ENCODE measurements around the gene ASS1.

ASS1 gene

GRCh38 chr9:130482463-130482862 lies 37.7 kb downstream of the ASS1 start:
- H3K27ac ChIP-seq (ENCODE audit: low read depth, low read length): no peak overlapping the region
- no peaks in the 10 kb centered on the region for H3K9me3 ChIP-seq (ENCODE audit: insufficient read depth, low read length)
- no peaks in the 10 kb centered on the region for H3K79me2 ChIP-seq (ENCODE audit: insufficient read depth, low read length)
- no peak overlapping the region for H3K9ac ChIP-seq (ENCODE audit: low read length)
- H3K4me2 ChIP-seq (ENCODE audit: low read depth, low read length, poor library complexity, severe bottlenecking): no peak overlapping the region
- H2AFZ ChIP-seq (ENCODE audit: low read depth, low read length, severe bottlenecking): no peak overlapping the region
- no peaks in the 10 kb centered on the region for H3K36me3 ChIP-seq (ENCODE audit: low read length)
- no peak overlapping the region for H3K4me3 ChIP-seq (ENCODE audit: insufficient read depth, low read length, poor library complexity, severe bottlenecking)
- H3F3A ChIP-seq (ENCODE audit: insufficient read depth): no peaks in the 10 kb centered on the region
- H4K20me1 ChIP-seq (ENCODE audit: low read depth, low read length): no peaks in the 10 kb centered on the region
- TF ChIP-seq CTCF (IDR thresholded peaks at IDR 0.05; ENCODE audit: insufficient read depth, low read length, poor library complexity, severe bottlenecking) (no peak), EZH2phosphoT487 (conservative IDR thresholded peaks at IDR 0.05; ENCODE audit: low read length) (no peak)
- no peaks in the 10 kb centered on the region for H3K9me2 ChIP-seq (replicated peaks; ENCODE audit: insufficient read depth, low read length)
- H3K27me3 ChIP-seq (ENCODE audit: low read length): no peaks in the 10 kb centered on the region

- no peak overlapping the region for H3K27ac ChIP-seq (ENCODE audit: low read depth, low read length)
- no peaks in the 10 kb centered on the region for H3K9me2 ChIP-seq (replicated peaks; ENCODE audit: insufficient read depth, low read length)
- no peak overlapping the region for H3K4me2 ChIP-seq (ENCODE audit: low read depth, low read length, poor library complexity, severe bottlenecking)
- H3K9ac ChIP-seq (ENCODE audit: low read length): no peak overlapping the region
- no peak overlapping the region for H3K4me3 ChIP-seq (ENCODE audit: insufficient read depth, low read length, poor library complexity, severe bottlenecking)
- H3K9me3 ChIP-seq (ENCODE audit: insufficient read depth, low read length): no peaks in the 10 kb centered on the region
- H3K27me3 ChIP-seq (ENCODE audit: low read length): no peaks in the 10 kb centered on the region
- TF ChIP-seq EZH2phosphoT487 (conservative IDR thresholded peaks at IDR 0.05; ENCODE audit: low read length): no peak
- TF ChIP-seq CTCF (IDR thresholded peaks at IDR 0.05; ENCODE audit: insufficient read depth, low read length, poor library complexity, severe bottlenecking): no peak
- no peaks in the 10 kb centered on the region for H4K20me1 ChIP-seq (ENCODE audit: low read depth, low read length)
- H2AFZ ChIP-seq (ENCODE audit: low read depth, low read length, severe bottlenecking): no peak overlapping the region
- H3K36me3 ChIP-seq (ENCODE audit: low read length): no peaks in the 10 kb centered on the region
- no peaks in the 10 kb centered on the region for H3F3A ChIP-seq (ENCODE audit: insufficient read depth)
- H3K79me2 ChIP-seq (ENCODE audit: insufficient read depth, low read length): no peaks in the 10 kb centered on the region
Observed at GRCh38 chr9:130483371-130483971, 38.7 kb downstream of the ASS1 start.

GRCh38 chr9:130484362-130485072 lies 39.8 kb downstream of the ASS1 start:
- no peak overlapping the region for H2AFZ ChIP-seq (ENCODE audit: low read depth, low read length, severe bottlenecking)
- H3K79me2 ChIP-seq (ENCODE audit: insufficient read depth, low read length): no peaks in the 10 kb centered on the region
- no peaks in the 10 kb centered on the region for H3K9me2 ChIP-seq (replicated peaks; ENCODE audit: insufficient read depth, low read length)
- no peaks in the 10 kb centered on the region for H3K27me3 ChIP-seq (ENCODE audit: low read length)
- no peak overlapping the region for H3K9ac ChIP-seq (ENCODE audit: low read length)
- H4K20me1 ChIP-seq (ENCODE audit: low read depth, low read length): no peaks in the 10 kb centered on the region
- no peaks in the 10 kb centered on the region for H3K36me3 ChIP-seq (ENCODE audit: low read length)
- H3F3A ChIP-seq (ENCODE audit: insufficient read depth): no peaks in the 10 kb centered on the region
- H3K27ac ChIP-seq (ENCODE audit: low read depth, low read length): no peak overlapping the region
- no peak overlapping the region for H3K4me3 ChIP-seq (ENCODE audit: insufficient read depth, low read length, poor library complexity, severe bottlenecking)
- no peak overlapping the region for H3K4me2 ChIP-seq (ENCODE audit: low read depth, low read length, poor library complexity, severe bottlenecking)
- TF ChIP-seq EZH2phosphoT487 (conservative IDR thresholded peaks at IDR 0.05; ENCODE audit: low read length) (no peak), CTCF (IDR thresholded peaks at IDR 0.05; ENCODE audit: insufficient read depth, low read length, poor library complexity, severe bottlenecking) (no peak)
- no peaks in the 10 kb centered on the region for H3K9me3 ChIP-seq (ENCODE audit: insufficient read depth, low read length)

All from SU-DHL-6 (cell line).